Measurements from ENCODE around the gene FRMD3.

Gene FRMD3

GRCh38 chr9:83233647-83234046 lies 304.6 kb downstream of the FRMD3 start:
- no peak for TF ChIP-seq CTCF (IDR thresholded peaks at IDR 0.05; ENCODE audit: low read depth, low read length, missing control alignments)
- no peak for DNase-seq (ENCODE audit: extremely low read depth, low read depth)
- H3K4me3 ChIP-seq (replicated peaks; ENCODE audit: low read depth, low read length): no peak overlapping the region

GRCh38 chr9:83231039-83231438 lies 307.2 kb downstream of the FRMD3 start:
- no peak for DNase-seq (ENCODE audit: extremely low read depth, low read depth)
- no peak overlapping the region for H3K4me3 ChIP-seq (replicated peaks; ENCODE audit: low read depth, low read length)
- peak; percentile 64 for TF ChIP-seq CTCF (IDR thresholded peaks at IDR 0.05; ENCODE audit: low read depth, low read length, missing control alignments)

- no peak for DNase-seq (ENCODE audit: extremely low read depth, low read depth)
- no peak for TF ChIP-seq CTCF (IDR thresholded peaks at IDR 0.05; ENCODE audit: low read depth, low read length, missing control alignments)
- no peak overlapping the region for H3K4me3 ChIP-seq (replicated peaks; ENCODE audit: low read depth, low read length)
These were observed 317.5 kb downstream of the FRMD3 start for GRCh38 chr9:83220730-83221129.

GRCh38 chr9:83219924-83220438 lies 318.2 kb downstream of the FRMD3 start:
- H3K4me3 ChIP-seq (replicated peaks; ENCODE audit: low read depth, low read length): peak overlapping the region; percentile 54
- TF ChIP-seq CTCF (IDR thresholded peaks at IDR 0.05; ENCODE audit: low read depth, low read length, missing control alignments): no peak
- no peak for DNase-seq (ENCODE audit: extremely low read depth, low read depth)

GRCh38 chr9:83219154-83219923 lies 318.9 kb downstream of the FRMD3 start:
- peak; percentile 53 for TF ChIP-seq CTCF (IDR thresholded peaks at IDR 0.05; ENCODE audit: low read depth, low read length, missing control alignments)
- DNase-seq (ENCODE audit: extremely low read depth, low read depth): no peak
- peak overlapping the region; percentile 54 for H3K4me3 ChIP-seq (replicated peaks; ENCODE audit: low read depth, low read length)

GRCh38 chr9:83218411-83219090 lies 319.6 kb downstream of the FRMD3 start:
- no peak for TF ChIP-seq CTCF (IDR thresholded peaks at IDR 0.05; ENCODE audit: low read depth, low read length, missing control alignments)
- DNase-seq (ENCODE audit: extremely low read depth, low read depth): no peak
- H3K4me3 ChIP-seq (replicated peaks; ENCODE audit: low read depth, low read length): no peak overlapping the region

Data from HFF-Myc (cell line).